ENCODE data around the gene HES3.
A peak's percentile ranks its signal among the peaks of the same experiment; 100 is the strongest.
"Not testable (repeated sequence)": the region's sequence is repeated elsewhere in the genome, so short reads cannot be mapped to it uniquely, and the experiment has no call there.

The HES3 gene

DNA sequence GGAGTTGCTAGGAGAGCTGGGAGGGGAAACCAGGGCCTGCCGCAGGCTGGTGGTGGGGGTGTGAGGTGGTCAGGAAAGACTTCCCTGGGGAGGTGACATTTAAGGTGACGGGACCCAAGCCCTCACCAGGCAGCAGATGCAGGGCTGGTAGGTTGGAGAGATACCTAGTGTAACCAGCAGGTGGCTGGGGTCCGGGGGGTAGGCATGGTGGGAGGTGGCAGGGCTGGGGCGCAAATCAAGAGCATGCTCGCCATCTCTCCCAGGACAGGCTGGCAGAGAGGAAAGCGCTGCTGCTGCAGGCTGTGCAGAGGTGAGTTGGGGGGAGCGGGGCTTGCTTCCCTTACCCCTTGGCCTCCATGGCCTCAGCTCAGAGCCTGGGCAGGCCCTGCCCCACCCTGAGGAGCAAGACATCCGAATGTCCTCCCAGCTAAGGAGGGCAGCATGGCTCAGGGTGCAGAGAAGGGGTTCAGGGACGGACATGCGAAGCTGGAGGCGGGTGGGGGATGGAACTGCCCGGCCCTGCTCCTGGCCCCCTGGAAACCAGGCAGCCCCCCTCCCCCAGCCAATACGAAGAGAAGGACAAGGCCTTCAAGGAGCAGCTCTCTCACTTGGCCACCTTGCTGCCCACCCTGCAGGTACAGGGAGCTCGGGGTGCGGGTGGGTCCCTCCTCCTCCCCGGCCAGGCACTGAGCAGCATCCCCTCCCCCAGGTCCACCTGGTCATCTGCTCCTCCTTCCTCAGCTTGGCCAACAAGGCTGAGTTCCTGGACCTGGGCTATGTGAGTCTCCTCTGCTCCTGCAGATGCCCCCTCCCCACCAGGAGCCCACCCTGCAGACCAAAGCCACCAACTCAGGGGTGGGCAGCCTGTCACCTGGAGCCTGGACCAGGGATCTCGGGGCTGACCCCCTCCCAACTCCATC, 34.1 kb upstream of the HES3 start:
- H3K27me3 Mint-ChIP-seq, result peaks cover 30 to 74% of the 10 kb centered on the region in 2 donors
- DNase-seq, result peak; percentile 27
- H3K4me1 Mint-ChIP-seq, result peaks cover 19 to 44% of the 10 kb centered on the region in 2 donors
- no peak overlapping the region for H3K27ac Mint-ChIP-seq
- peak; percentile 31 to 38 for ATAC-seq (replicated peaks)
- H3K9me3 Mint-ChIP-seq, result no peaks in the 10 kb centered on the region
- peak overlapping the region; percentile 46 to 76 for H3K4me3 Mint-ChIP-seq
- peaks cover 4 to 7% of the 10 kb centered on the region in 2 donors for H3K36me3 Mint-ChIP-seq

DNA sequence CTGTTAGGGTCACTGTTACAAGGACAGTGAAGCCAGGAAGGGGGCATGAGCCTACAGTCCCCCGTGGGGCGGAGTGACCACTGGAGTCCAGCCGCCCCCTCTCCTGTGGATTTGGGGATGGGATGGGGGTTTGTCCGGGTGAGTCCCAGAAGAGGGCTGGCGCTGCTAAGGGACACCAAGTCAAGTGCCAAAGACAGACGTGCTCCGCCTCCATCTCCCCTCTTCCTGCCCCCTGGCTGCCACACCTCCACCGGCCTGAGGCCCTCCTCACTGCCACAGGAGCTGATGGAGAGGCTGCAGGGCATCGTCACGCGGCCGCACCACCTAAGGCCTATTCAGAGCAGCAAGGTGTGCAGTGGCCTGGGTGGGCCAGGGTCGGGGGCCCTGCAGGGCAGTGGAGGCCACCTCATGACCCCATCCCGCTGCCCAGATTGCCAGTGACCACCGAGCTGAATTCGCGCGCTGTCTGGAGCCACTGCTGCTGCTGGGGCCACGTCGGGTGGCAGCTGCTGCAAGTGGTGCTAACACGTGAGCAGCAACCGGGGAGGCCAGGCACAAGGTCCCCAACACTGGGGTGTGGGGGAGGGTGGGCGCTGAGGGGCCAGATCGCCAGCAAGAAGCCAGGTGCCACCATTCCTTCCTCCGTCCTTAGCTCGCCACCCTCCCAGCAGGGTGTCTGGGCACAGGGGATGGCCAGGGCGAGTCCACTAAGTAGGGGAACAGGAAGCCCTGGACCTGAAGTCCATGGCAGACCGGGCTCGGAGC, 33.2 kb upstream of the HES3 start:
- H3K4me1 Mint-ChIP-seq, result peaks cover 19 to 44% of the 10 kb centered on the region in 2 donors
- H3K4me3 Mint-ChIP-seq, result no peak overlapping the region
- ATAC-seq (replicated peaks) (no peak), DNase-seq (no peak)
- H3K27me3 Mint-ChIP-seq, result peaks cover 37 to 82% of the 10 kb centered on the region in 2 donors
- no peaks in the 10 kb centered on the region for H3K9me3 Mint-ChIP-seq
- no peak overlapping the region for H3K27ac Mint-ChIP-seq
- peaks cover 4 to 8% of the 10 kb centered on the region in 2 donors for H3K36me3 Mint-ChIP-seq

DNA sequence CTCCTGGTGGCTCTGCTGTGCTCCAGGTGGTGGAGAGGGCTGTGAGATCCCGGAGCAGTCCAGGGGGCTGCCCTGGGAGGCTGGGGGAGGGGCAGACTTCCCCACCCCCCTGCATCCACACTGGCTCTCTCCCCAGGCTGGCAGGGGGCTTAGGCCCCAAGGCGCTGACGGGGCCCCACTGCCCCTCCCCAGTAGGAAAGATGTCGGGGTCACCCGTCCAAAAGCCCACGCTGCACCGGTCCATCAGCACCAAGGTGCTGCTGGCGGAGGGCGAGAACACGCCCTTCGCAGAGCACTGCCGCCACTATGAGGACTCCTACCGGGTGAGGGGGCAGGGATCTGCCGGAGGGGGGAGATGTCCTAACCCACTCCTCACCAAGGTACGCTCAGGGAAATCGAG, 32.2 kb upstream of the HES3 start:
- Mint-ChIP-seq H3K4me1 (peaks cover 19 to 41% of the 10 kb centered on the region in 2 donors), H3K4me3 (no peak overlapping the region), H3K9me3 (no peaks in the 10 kb centered on the region), H3K36me3 (peaks cover 4 to 8% of the 10 kb centered on the region in 2 donors), H3K27me3 (peaks cover 38 to 87% of the 10 kb centered on the region in 2 donors), H3K27ac (no peak overlapping the region)
- no peak for ATAC-seq (replicated peaks)
- DNase-seq, result no peak

DNA sequence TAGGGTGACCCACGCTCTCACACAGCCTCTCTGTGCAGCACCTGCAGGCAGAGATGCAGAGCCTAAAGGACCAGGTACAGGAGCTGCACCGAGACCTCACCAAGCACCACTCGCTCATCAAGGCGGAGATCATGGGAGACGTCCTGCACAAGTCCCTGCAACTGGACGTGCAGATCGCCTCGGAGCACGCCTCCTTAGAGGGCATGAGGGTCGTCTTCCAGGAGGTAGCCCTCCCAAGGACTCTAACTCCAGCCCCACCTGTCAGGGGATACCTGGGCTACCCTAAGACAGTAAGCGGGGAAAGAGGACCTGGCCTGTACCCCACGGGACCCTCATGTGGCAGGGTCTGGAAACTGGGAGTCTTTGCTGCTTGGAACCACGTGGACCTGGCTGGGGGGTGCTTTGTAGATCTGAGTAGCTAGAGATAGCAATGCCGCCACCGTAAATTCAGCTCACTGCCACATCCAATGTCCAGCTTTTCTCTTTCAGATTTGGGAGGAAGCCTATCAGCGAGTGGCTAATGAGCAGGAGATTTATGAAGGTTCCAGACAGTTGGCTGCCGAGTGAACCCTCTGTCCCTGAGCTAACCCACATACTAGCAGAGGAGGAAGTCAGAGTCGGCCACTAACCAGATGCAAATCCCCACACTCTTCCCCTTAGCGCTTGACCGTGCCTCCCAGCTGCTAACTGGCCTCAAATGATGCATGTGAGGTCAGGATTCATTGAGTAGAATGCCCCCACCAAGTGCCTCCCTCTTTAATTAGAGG, 31.6 kb upstream of the HES3 start:
- H3K27me3 Mint-ChIP-seq, result peaks cover 40 to 87% of the 10 kb centered on the region in 2 donors
- DNase-seq (no peak), ATAC-seq (replicated peaks) (peak; percentile 31 to 37)
- no peak overlapping the region for H3K4me3 Mint-ChIP-seq
- no peak overlapping the region for H3K27ac Mint-ChIP-seq
- H3K4me1 Mint-ChIP-seq, result peaks cover 17 to 37% of the 10 kb centered on the region in 2 donors
- no peaks in the 10 kb centered on the region for H3K9me3 Mint-ChIP-seq
- peaks cover 4 to 8% of the 10 kb centered on the region in 2 donors for H3K36me3 Mint-ChIP-seq

DNA sequence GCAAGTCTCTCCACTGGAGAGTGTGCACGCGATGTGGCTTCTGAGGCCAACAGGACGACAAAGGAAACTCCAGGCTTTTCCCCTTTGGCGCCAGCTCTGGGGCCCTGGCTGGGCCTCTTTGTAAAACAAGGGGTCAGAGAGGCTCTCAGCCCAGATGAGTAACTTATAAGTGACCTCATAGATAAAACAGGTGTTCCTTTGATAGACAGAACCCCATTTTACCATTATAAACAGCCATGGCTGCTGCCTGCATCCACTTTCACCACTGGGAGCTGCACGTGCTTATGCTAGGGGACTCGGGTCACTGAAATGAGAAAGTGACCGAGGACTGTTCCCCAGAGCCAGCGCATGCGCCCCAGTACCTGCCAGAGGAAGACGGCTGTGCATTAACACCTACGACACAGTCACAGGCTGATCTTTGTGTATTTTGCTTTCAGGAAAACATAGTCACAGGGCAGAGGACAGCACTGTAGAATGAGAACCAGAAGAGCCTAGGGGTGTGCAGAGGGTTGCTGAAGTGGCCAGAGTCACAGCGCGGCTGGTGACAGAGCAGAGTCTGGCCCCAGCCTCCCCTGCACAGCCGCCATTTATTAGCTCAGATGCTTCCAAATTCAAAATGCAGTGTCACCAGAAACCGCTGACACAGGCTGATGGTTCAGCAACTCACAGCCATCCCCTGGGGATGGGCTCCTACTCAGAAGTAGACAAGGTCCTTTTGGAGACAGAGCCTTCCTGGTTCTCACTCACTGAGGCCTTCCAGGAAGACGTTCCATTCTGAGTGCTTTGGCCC, 25.4 kb upstream of the HES3 start:
- Mint-ChIP-seq H3K4me3 (no peak overlapping the region), H3K27ac (no peak overlapping the region), H3K4me1 (peaks cover 10 to 13% of the 10 kb centered on the region in 2 donors), H3K27me3 (peaks cover 25 to 38% of the 10 kb centered on the region in 2 donors), H3K36me3 (peaks cover 24 to 37% of the 10 kb centered on the region in 2 donors), H3K9me3 (no peaks in the 10 kb centered on the region)
- peak in 1 of 2 donors; percentile 42 for ATAC-seq (replicated peaks)
- no peak for DNase-seq

DNA sequence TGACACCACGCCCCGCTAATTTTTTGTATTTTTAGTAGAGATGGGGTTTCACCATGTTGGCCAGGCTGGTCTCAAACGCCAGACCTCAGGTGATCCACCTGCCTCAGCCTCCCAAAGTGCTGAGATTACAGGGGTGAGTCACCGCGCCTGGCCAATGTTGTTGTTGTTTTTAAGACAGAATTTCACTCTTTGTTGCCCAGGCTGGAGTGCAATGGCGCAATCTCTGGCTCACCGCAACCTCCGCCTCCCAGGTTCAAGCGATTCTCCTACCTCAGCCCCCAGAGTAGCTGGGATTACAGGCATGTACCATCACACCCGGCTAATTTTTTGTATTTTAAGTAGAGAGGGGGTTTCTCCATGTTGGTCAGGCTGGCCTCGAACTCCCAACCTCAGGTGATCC, 24.3 kb upstream of the HES3 start:
- Mint-ChIP-seq H3K36me3 (peaks cover 30 to 48% of the 10 kb centered on the region in 2 donors), H3K27ac (peak overlapping the region; percentile 62), H3K4me1 (peaks cover 10 to 13% of the 10 kb centered on the region in 2 donors), H3K27me3 (peaks cover 25 to 28% of the 10 kb centered on the region in 2 donors)
- H3K4me3 Mint-ChIP-seq; ATAC-seq (replicated peaks); H3K9me3 Mint-ChIP-seq; DNase-seq: not testable (repeated sequence)

DNA sequence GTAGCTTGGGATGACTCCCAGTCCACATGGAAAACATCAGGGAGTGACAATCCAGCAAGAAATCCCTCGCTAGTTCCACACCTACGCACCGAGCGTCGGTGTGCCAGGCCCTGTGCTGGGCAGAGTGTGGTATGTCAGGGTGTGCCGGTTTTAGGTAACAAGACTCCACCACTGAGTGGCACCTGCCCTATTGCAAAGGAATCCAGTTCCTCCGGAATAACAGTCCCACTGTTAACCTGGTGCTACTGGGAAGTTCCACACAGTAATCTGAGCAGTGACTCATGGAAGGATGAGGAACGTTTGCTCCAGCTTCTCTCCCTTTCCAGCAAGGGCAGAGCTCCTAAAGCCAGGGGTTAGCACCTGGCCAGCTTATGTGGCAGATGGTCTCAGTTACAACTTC, 23.7 kb upstream of the HES3 start:
- Mint-ChIP-seq H3K9me3 (no peaks in the 10 kb centered on the region), H3K36me3 (peaks cover 34 to 50% of the 10 kb centered on the region in 2 donors), H3K4me1 (peaks cover 10 to 13% of the 10 kb centered on the region in 2 donors), H3K27ac (no peak overlapping the region), H3K4me3 (no peak overlapping the region), H3K27me3 (peaks cover 20 to 22% of the 10 kb centered on the region in 2 donors)
- ATAC-seq (replicated peaks), result no peak
- DNase-seq, result no peak

DNA sequence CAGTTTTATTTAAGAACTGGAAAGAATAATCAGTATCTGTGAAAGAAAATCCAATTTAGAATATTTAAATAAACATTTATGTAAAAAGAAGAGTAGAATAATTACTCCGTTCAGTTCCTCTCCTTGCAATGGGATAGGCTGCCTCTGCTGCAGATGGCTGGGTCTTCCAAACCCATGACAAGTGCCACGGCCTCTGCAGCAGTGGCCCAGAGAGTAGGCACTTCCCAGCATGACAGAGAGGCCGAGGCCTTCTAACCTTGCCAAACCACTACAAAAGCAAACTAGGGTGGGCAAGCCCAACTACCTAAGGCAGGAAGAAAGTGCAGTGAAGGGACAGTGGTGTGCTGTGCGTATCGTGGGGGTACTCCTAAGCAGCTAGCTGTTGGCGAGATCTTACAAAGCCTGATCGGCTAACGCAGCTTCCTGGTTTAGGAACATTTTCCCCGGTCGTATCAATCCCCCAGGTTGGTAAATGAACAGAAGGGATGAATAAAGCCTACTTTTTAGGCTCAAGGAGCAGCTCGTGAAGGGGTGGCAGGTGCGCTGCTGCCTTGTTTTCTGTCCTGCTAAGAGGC, 22.7 kb upstream of the HES3 start:
- no peak overlapping the region for H3K27ac Mint-ChIP-seq
- no peaks in the 10 kb centered on the region for H3K9me3 Mint-ChIP-seq
- no peak overlapping the region for H3K4me3 Mint-ChIP-seq
- H3K27me3 Mint-ChIP-seq, result peaks cover 11 to 12% of the 10 kb centered on the region in 2 donors
- peaks cover 10 to 13% of the 10 kb centered on the region in 2 donors for H3K4me1 Mint-ChIP-seq
- ATAC-seq (replicated peaks) (no peak), DNase-seq (no peak)
- peaks cover 42 to 60% of the 10 kb centered on the region in 2 donors for H3K36me3 Mint-ChIP-seq

DNA sequence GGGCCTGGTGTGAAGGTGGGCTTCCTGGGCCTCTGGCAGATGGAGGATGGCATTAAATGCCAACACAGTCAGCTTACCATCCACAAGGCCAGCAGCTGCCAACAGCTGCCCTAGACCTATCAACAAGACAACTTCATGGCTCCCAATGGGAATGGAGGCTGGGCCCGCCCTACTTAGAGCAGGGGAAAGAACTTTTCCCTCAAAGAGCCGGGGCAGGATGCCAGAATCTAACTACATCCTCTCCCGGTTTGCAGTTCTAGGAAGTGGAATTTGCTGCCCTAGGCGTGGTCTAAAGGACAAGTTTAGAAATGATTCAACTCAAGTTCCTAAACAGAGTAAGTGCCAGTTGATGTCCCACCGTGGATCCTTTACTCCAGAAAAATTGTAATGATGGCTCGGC, 21.3 kb upstream of the HES3 start:
- ATAC-seq (replicated peaks), result no peak
- no peaks in the 10 kb centered on the region for H3K9me3 Mint-ChIP-seq
- H3K36me3 Mint-ChIP-seq, result peaks cover 48 to 69% of the 10 kb centered on the region in 2 donors
- peaks cover 10% of the 10 kb centered on the region in 2 donors for H3K4me1 Mint-ChIP-seq
- DNase-seq, result no peak
- no peak overlapping the region for H3K4me3 Mint-ChIP-seq
- no peak overlapping the region for H3K27ac Mint-ChIP-seq
- peaks cover 2 to 3% of the 10 kb centered on the region in 2 donors for H3K27me3 Mint-ChIP-seq

DNA sequence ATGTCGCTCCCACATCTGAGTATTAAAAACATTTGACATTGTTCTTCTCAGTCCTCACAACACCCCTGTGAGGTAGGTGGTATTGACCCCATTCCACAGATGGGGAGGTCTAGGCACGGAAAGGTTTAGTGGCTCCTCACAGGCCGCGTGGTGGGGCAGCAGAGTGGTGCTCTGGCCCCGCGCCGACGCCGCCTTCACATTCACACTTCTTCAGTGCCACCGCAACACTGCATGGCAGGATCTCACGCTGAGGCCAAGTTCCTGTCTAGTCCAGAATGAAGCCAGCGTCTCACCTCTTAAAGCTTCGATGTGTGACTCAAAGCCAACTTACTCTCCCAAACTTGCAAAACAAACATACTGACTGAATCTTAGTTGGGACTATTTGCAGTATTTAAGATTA, 20.4 kb upstream of the HES3 start:
- H3K4me3 Mint-ChIP-seq, result no peak overlapping the region
- H3K36me3 Mint-ChIP-seq, result peaks cover 48 to 64% of the 10 kb centered on the region in 2 donors
- H3K9me3 Mint-ChIP-seq, result no peaks in the 10 kb centered on the region
- H3K27me3 Mint-ChIP-seq, result no peaks in the 10 kb centered on the region
- DNase-seq (no peak), ATAC-seq (replicated peaks) (no peak)
- H3K4me1 Mint-ChIP-seq, result peaks cover 3 to 7% of the 10 kb centered on the region in 2 donors
- H3K27ac Mint-ChIP-seq, result no peak overlapping the region

DNA sequence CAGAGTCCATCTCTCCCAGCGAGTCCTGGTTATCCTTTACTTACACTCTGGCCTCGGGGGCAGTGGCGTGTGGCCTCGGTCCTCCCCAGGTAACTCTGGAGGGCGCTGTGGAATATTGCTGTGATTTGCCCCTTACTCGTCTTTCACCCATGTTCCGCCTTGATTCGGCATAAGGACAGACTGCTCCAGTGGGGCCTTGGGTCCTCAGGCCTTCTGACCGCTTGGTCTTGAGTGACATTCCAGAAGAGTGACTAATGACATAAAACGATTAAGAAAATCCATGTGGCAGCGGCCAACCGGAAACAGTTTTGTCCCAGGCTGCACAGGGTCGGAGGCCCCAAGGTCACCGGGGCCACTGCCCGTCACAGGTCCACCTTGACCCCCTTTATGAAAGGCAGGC, 19.3 kb upstream of the HES3 start:
- H3K27me3 Mint-ChIP-seq, result no peaks in the 10 kb centered on the region
- H3K9me3 Mint-ChIP-seq, result no peaks in the 10 kb centered on the region
- no peak overlapping the region for H3K27ac Mint-ChIP-seq
- no peak for ATAC-seq (replicated peaks)
- no peaks in the 10 kb centered on the region for H3K4me1 Mint-ChIP-seq
- no peak overlapping the region for H3K4me3 Mint-ChIP-seq
- no peak for DNase-seq
- H3K36me3 Mint-ChIP-seq, result peaks cover 49 to 66% of the 10 kb centered on the region in 2 donors

DNA sequence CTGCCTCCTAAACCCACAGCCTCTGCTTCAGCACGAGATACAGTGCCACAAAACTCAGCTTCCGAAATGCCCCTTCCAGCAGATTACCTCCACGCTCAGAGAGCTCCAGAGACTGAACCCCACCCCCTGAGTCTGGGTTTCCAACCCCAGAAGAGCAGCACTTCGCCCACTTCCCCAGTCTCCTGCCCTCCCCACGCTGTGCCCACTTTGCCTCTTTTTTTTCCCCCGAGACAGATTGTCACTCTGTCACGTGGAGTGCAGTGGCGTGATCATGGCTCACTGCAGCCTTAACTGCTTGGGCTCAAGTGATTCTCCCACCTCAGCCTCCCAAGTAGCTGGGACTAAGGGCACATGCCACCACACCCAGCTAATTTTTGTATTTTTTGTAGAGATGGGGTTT, 18.3 kb upstream of the HES3 start:
- H3K27ac Mint-ChIP-seq, result no peak overlapping the region
- peaks cover 50 to 62% of the 10 kb centered on the region in 2 donors for H3K36me3 Mint-ChIP-seq
- no peaks in the 10 kb centered on the region for H3K9me3 Mint-ChIP-seq
- no peaks in the 10 kb centered on the region for H3K4me1 Mint-ChIP-seq
- ATAC-seq (replicated peaks), result no peak
- H3K4me3 Mint-ChIP-seq, result no peak overlapping the region
- no peaks in the 10 kb centered on the region for H3K27me3 Mint-ChIP-seq
- DNase-seq, result no peak

DNA sequence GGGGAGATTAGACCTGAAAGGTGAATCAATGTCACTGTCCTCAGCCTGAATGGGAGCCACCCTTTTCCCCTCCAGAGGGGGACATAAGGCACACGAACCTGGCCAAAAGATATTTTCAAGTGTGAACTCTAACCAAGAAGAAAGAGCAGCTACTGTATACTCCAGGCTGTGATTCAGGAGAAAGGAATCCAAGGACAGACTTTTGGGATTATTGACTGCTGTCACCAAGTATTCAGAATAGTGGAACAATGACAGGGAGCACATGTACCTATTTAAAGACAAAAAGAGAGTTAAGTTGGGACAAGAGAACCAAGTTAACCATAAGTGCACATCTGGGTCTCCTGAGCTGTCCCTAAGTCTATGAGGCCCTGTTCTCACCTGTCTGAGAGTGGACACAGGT, 10.6 kb upstream of the HES3 start:
- Mint-ChIP-seq H3K9me3 (no peaks in the 10 kb centered on the region), H3K27me3 (peaks cover 0 to 6% of the 10 kb centered on the region in 2 donors), H3K4me1 (peaks cover 6 to 9% of the 10 kb centered on the region in 2 donors), H3K36me3 (peaks cover 16 to 28% of the 10 kb centered on the region in 2 donors), H3K27ac (no peak overlapping the region), H3K4me3 (no peak overlapping the region)
- DNase-seq (no peak), ATAC-seq (replicated peaks) (no peak)
